K562 (cell line): ENCODE results near the gene MGAT5. TPM values are rescaled to one million over a fixed set of nuclear protein-coding genes. Genes with fewer than 3 reads are reported as not detected.

Experiments
- ATAC-seq: fragments of 200-7000 bp; cut with Tn5 transposase; 3 replicates; pipeline ENCODE4 v1.9.1; 2020; ENCODE audit warnings: moderate library complexity
- BruUV-seq: library from RNA; stranded (reverse); fragments of 400-500 nt; replicated peaks from 2 replicates; lab custom pipeline; 2021; lab: Mats Ljungman, UMichigan
- CTCF ChIA-PET: fragments of 300-600 bp; formaldehyde crosslinking; extraction: SDS; loops from one replicate; lab custom pipeline; 2021; ENCODE audit warnings: low intra/inter-chr PET ratio; lab: Yijun Ruan, JAX
- POLR2A ChIA-PET: fragments of 300-600, 350-650 bp; sonication (Branson Sonifier 250); formaldehyde crosslinking; extraction: SDS; loops from one replicate; lab custom pipeline; 2021; ENCODE audit warnings: antibody characterized with exemption, inconsistent platforms; lab: Yijun Ruan, JAX
- DNase-seq, 4 experiments: peaks; one replicate each; pipeline versions ENCODE4 v3.0.0 to v3.0.0-alpha.2; 2011 to 2018; ENCODE audit warnings: low spot score in 3 of 4, mixed read lengths in 3 of 4; ENCODE audit errors: extremely low read depth in 1 of 4
- FAIRE-seq: peaks from 2 replicates; lab custom pipeline; 2011; peaks lifted over from hg19 to GRCh38; lab: Jason Lieb, UNC
- H2AFZ ChIP-seq: 2 replicates; pipeline ENCODE4 v1.6.0; 2011; ENCODE audit warnings: low read depth, low read length, control low read depth, inconsistent platforms
- H3K27ac ChIP-seq: fragments of 200-600 bp; 3 replicates; pipeline ENCODE4 v1.8.0; 2011; ENCODE audit warnings: low read depth, mild to moderate bottlenecking, control low read depth, inconsistent platforms, low read length, moderate library complexity, mixed read lengths; ENCODE audit errors: extremely low read depth
- H3K27me3 ChIP-seq, 2 experiments: fragments of 300-600 bp in 1 of 2; 2 replicates in 1 of 2; 3 replicates in 1 of 2; pipeline versions ENCODE4 v1.6.0 to v1.8.0; 2011; ENCODE audit warnings: inconsistent platforms in 2 of 2, low read length in 2 of 2, mild to moderate bottlenecking in 1 of 2, mixed read lengths in 1 of 2, moderate library complexity in 1 of 2; ENCODE audit not compliant: control insufficient read depth in 2 of 2, insufficient read depth in 2 of 2
- H3K36me3 ChIP-seq: fragments of 300-600 bp; 3 replicates; pipeline ENCODE4 v1.8.0; 2011; ENCODE audit warnings: mild to moderate bottlenecking, low read length, inconsistent platforms; ENCODE audit not compliant: control insufficient read depth, insufficient read depth
- H3K4me1 ChIP-seq, 2 experiments: fragments of 200-600 bp in 1 of 2; replicated peaks in 1 of 2; 2 replicates in 1 of 2; 3 replicates in 1 of 2; pipeline versions ENCODE4 v1.5.1 to v1.8.0; 2011; ENCODE audit warnings: inconsistent platforms in 2 of 2, low read length in 2 of 2, mild to moderate bottlenecking in 1 of 2, mixed read lengths in 1 of 2, moderate library complexity in 1 of 2; ENCODE audit not compliant: control insufficient read depth in 2 of 2, insufficient read depth in 2 of 2
- H3K4me2 ChIP-seq: 2 replicates; pipeline ENCODE4 v1.6.1; 2011; ENCODE audit warnings: low read length, control low read depth, inconsistent platforms, mixed read lengths; ENCODE audit not compliant: insufficient read depth
- H3K4me3 ChIP-seq: fragments of 200-600 bp; sonication (generic), shearing (Covaris generic); 2 replicates; pipeline ENCODE4 v1.5.1; 2016; ENCODE audit warnings: control low read depth, inconsistent platforms
- H3K79me2 ChIP-seq: fragments of 200-600 bp; 3 replicates; pipeline ENCODE4 v1.8.0; 2011; ENCODE audit warnings: low read length, inconsistent platforms; ENCODE audit not compliant: control insufficient read depth, insufficient read depth
- H3K9ac ChIP-seq, 2 experiments: 2 replicates each; pipeline versions ENCODE4 v1.6.0 to v1.6.1; 2011; ENCODE audit warnings: low read depth in 2 of 2, low read length in 2 of 2, control low read depth in 1 of 2, inconsistent platforms in 1 of 2, mild to moderate bottlenecking in 1 of 2, mixed read lengths in 1 of 2; ENCODE audit not compliant: insufficient read depth in 1 of 2
- H3K9me1 ChIP-seq: one replicate; pipeline ENCODE4 v1.6.0; 2011; ENCODE audit warnings: inconsistent platforms, mild to moderate bottlenecking, low read length, moderate library complexity; ENCODE audit not compliant: control insufficient read depth, insufficient read depth
- H3K9me3 ChIP-seq: replicated peaks from 2 replicates; pipeline ENCODE4 v1.5.1; 2011; ENCODE audit warnings: low read depth, low read length, inconsistent platforms; ENCODE audit not compliant: control insufficient read depth, insufficient read depth
- H4K20me1 ChIP-seq: replicated peaks from 2 replicates; pipeline ENCODE4 v1.6.1; 2011; ENCODE audit warnings: low read length, inconsistent platforms, mixed read lengths; ENCODE audit not compliant: control insufficient read depth, insufficient read depth
- BRCA1 ChIP-seq, 2 experiments: fragments of 450-650 bp in 1 of 2; sonication (generic) in 1 of 2; formaldehyde crosslinking in 1 of 2; IDR thresholded peaks; 2 replicates each; pipeline versions ENCODE4 v1.5.0 to v1.6.1; 2017 to 2020; ENCODE audit warnings: mild to moderate bottlenecking in 1 of 2, missing genetic modification reagents in 1 of 2
- CHD1 ChIP-seq: fragments of 200-600 bp; sonication (generic); IDR thresholded peaks from one replicate; pipeline ENCODE4 v1.6.1; 2012; ENCODE audit warnings: mild to moderate bottlenecking, moderate library complexity, low read length, inconsistent platforms
- ETS1 ChIP-seq: conservative IDR thresholded peaks from 2 replicates; pipeline ENCODE4 v1.6.1; 2011; ENCODE audit warnings: low read depth, mild to moderate bottlenecking, low read length; ENCODE audit not compliant: control insufficient read depth
- HNRNPH1 ChIP-seq: fragments of 200-400 bp; formaldehyde crosslinking; optimal IDR thresholded peaks from 2 replicates; pipeline ENCODE3; 2017; ENCODE audit warnings: low read depth, mild to moderate bottlenecking, low read length, moderate library complexity
- MCM3 ChIP-seq: fragments of 450-650 bp; IDR thresholded peaks from 2 replicates; pipeline ENCODE4 v1.6.1; 2016
- NKRF ChIP-seq: fragments of 450-650 bp; IDR thresholded peaks from 2 replicates; pipeline ENCODE4 v1.6.1; 2016; ENCODE audit warnings: borderline replicate concordance
- SREBF1 ChIP-seq: fragments of 150-350 bp; IDR thresholded peaks from 2 replicates; pipeline ENCODE4 v1.6.1; 2014; ENCODE audit warnings: antibody characterized with exemption, low read depth, low read length, borderline replicate concordance
- TFE3 ChIP-seq: fragments of 450-650 bp; formaldehyde crosslinking; IDR thresholded peaks from 2 replicates; pipeline ENCODE4 v1.4.0; 2020; ENCODE audit warnings: mild to moderate bottlenecking, mixed read lengths
- THRB ChIP-seq: fragments of 450-650 bp; formaldehyde crosslinking; conservative IDR thresholded peaks from 2 replicates; pipeline ENCODE4 v1.4.0; 2022; ENCODE audit warnings: mild to moderate bottlenecking, missing genetic modification characterization
- YY1 ChIP-seq, 3 experiments: IDR thresholded peaks; 2 replicates each; pipeline ENCODE4 v1.6.1; 2011; ENCODE audit warnings: low read length in 2 of 3, mild to moderate bottlenecking in 2 of 3, moderate library complexity in 2 of 3, borderline replicate concordance in 1 of 3, control low read depth in 1 of 3, low read depth in 1 of 3; ENCODE audit not compliant: insufficient read depth in 3 of 3, insufficient replicate concordance in 2 of 3, control insufficient read depth in 1 of 3, insufficient read length in 1 of 3; ENCODE audit errors: extremely low read depth in 1 of 3
- ZNF165 ChIP-seq: fragments of 250-450 bp; sonication (Bioruptor Pico); IDR thresholded peaks from 2 replicates; pipeline ENCODE4 v1.4.0; 2020; ENCODE audit warnings: borderline replicate concordance
- ZNF347 ChIP-seq: fragments of 450-650 bp; formaldehyde crosslinking; IDR thresholded peaks from 2 replicates; pipeline ENCODE4 v1.4.0; 2020; ENCODE audit warnings: low read depth, mild to moderate bottlenecking, moderate library complexity
- ZNF79 ChIP-seq: fragments of 250-450 bp; sonication (Bioruptor Pico); IDR thresholded peaks from 2 replicates; pipeline ENCODE4 v1.4.0; 2020; ENCODE audit warnings: low read depth, mild to moderate bottlenecking, moderate library complexity
- in situ Hi-C: fragments of 300-500 bp; cut with MboI; formaldehyde crosslinking; loops from 4 replicates; pipeline ENCODE4 v1.15.0; 2018; ENCODE audit warnings: inconsistent platforms, mixed read lengths
- intact Hi-C: fragments of 100-400 bp; cut with micrococcal nuclease; formaldehyde crosslinking; loops from 2 replicates; pipeline ENCODE4 v1.14.2; 2022
- polyA plus RNA-seq, 8 experiments: library from polyadenylated mRNA; depleted of rRNA in 4 of 8; stranded (reverse) in 5 of 8; unstranded in 3 of 8; fragments of >200 nt; fragmentation: Nextera tagmentation in 2 of 8; fragmentation: Illumina TruSeq in 1 of 8; extraction: Ambion mirVana in 2 of 8; extraction: Trizol in 1 of 8; gene quantifications; 2 replicates each; pipeline versions ENCODE4 v1.2.1 to v1.2.3, GENCODE V29; 2011 to 2014; ENCODE audit warnings: inconsistent platforms in 1 of 8, missing spikeins in 1 of 8
- total RNA-seq, 7 experiments: library from RNA; depleted of rRNA in 6 of 7; stranded (reverse); fragments of >200 nt in 6 of 7; fragmentation: Illumina TruSeq in 2 of 7; extraction: Trizol in 2 of 7; gene quantifications; 2 replicates each; pipeline versions ENCODE4 v1.2.1 to v1.2.3, GENCODE V29; 2011 to 2021; ENCODE audit warnings: low replicate concordance in 1 of 7

Gene MGAT5
- total and polyA plus RNA-seq, 9 of the 15 experiments (the other 6 are each of a cell fraction or from before 2014, with no cell fraction given) = 1.6 to 18.6 (median 11.1) TPM

- FAIRE-seq (no peak), DNase-seq (no peak), ATAC-seq (no peak)
- Histone ChIP-seq H2AFZ (no peak overlapping the region), H3K27ac (no peak overlapping the region), H3K27me3 (no peaks in the 10 kb centered on the region), H3K4me3 (no peak overlapping the region), H3K9me3 (no peaks in the 10 kb centered on the region), H3K36me3 (no peaks in the 10 kb centered on the region), H3K4me1 (no peaks in the 10 kb centered on the region; a peak in 1 of 5 replicates), H3K9me1 (no peaks in the 10 kb centered on the region), H3K79me2 (no peaks in the 10 kb centered on the region), H3K4me2 (no peak overlapping the region), H3K9ac (no peak overlapping the region), H4K20me1 (no peaks in the 10 kb centered on the region; the same call in 1 of the 2 replicates)
- TF ChIP-seq BRCA1 (IDR thresholded peaks at IDR 0.05) = no peak
- TF ChIP-seq BRCA1 (CRISPR knock-in tag; IDR thresholded peaks at IDR 0.05) = no peak
- TF ChIP-seq TFE3 (CRISPR knock-in tag) = no peak
- TF ChIP-seq CHD1 = no peak
- no peak for TF ChIP-seq ETS1
- no peak for TF ChIP-seq ZNF79 (CRISPR knock-in tag)
- no peak for TF ChIP-seq NKRF
- TF ChIP-seq ZNF165 (CRISPR knock-in tag) = no peak
- no peak for TF ChIP-seq SREBF1
- no peak for TF ChIP-seq YY1 (IDR thresholded peaks at IDR 0.05; ENCODE audit: borderline replicate concordance in 1 of 3, control insufficient read depth in 1 of 3, extremely low read depth in 1 of 3, insufficient read depth in 3 of 3, insufficient read length in 1 of 3, insufficient replicate concordance in 2 of 3, low read depth in 1 of 3, low read length in 2 of 3)
- no peak for TF ChIP-seq MCM3
- TF ChIP-seq ZNF347 (CRISPR knock-in tag) = no peak
- no peak for TF ChIP-seq HNRNPH1
- no peak for TF ChIP-seq THRB (CRISPR knock-in tag)
- intact Hi-C loops = no loop called here
- POLR2A ChIA-PET = no interaction called here
- BruUV-seq = no TSS peak
- in situ Hi-C loops = no loop called here
- CTCF ChIA-PET = no interaction called here
These were observed 3.6 kb downstream of the MGAT5 start for GRCh38 chr2:134257509-134257908.
